Prostate gland (tissue), 2 donors: ENCODE measurements around the gene ANO8. TPM values are rescaled to one million over a fixed set of nuclear protein-coding genes. Genes with fewer than 3 reads are reported as not detected.

ENCODE experiments used
- DNase-seq: peaks from one replicate; pipeline ENCODE4 v3.0.0-alpha.2; 2019; ENCODE audit warnings: low spot score
- H3K27ac ChIP-seq, 2 donors: fragments of 200-600 bp; sonication (generic); 2 replicates each; pipeline ENCODE4 v1.5.1; 2017 to 2019
- H3K27me3 ChIP-seq: fragments of 200-600 bp; sonication (generic); replicated peaks from 2 replicates; pipeline ENCODE4 v1.5.1; 2019; ENCODE audit not compliant: insufficient read depth
- H3K36me3 ChIP-seq, 2 donors: fragments of 200-600 bp; sonication (generic); 1 replicate in 1 of 2; 2 replicates in 1 of 2; pipeline versions ENCODE4 v1.5.1 to v1.8.1; 2017 to 2019
- H3K4me1 ChIP-seq: fragments of 200-600 bp; sonication (generic); replicated peaks from 2 replicates; pipeline ENCODE4 v1.5.1; 2019
- H3K4me3 ChIP-seq, 2 donors: fragments of 200-600 bp; sonication (generic); 2 replicates each; pipeline ENCODE4 v1.5.1; 2017 to 2019
- H3K9me3 ChIP-seq: fragments of 200-600 bp; sonication (generic); 2 replicates; pipeline ENCODE4 v1.5.1; 2017
- POLR2A ChIP-seq: fragments of 450-650 bp; IDR thresholded peaks from one replicate; pipeline ENCODE4 v1.6.1; 2016; ENCODE audit warnings: antibody characterized with exemption, mild to moderate bottlenecking
- POLR2AphosphoS5 ChIP-seq: sonication (generic); formaldehyde crosslinking; IDR thresholded peaks from one replicate; pipeline ENCODE4 v1.6.1; 2017; ENCODE audit warnings: antibody characterized with exemption
- WGBS: methylation state at CpG from one replicate; pipeline ENCODE4 v1.1.5; 2018; 5-methylcytosine and 5-hydroxymethylcytosine counted together
- intact Hi-C: fragments of 100-400 bp; cut with DNase I; formaldehyde crosslinking; loops from one replicate; pipeline ENCODE4 v1.14.2; 2022
- total RNA-seq, 2 donors: library from RNA; depleted of rRNA; stranded (reverse); fragments of >200 nt; gene quantifications; one replicate each; pipeline ENCODE4 v1.1.0, GENCODE V29; 2016
- TF ChIP-seq, protein P1 (sequence below), 4 experiments: fragments of 200-600 bp in 2 of 4; fragments of 450-650 bp in 2 of 4; sonication (generic) in 2 of 4; IDR thresholded peaks; 1 replicate in 3 of 4; 2 replicates in 1 of 4; pipeline ENCODE4 v1.5.1; 2016 to 2019; ENCODE audit warnings: antibody characterized with exemption in 4 of 4, mild to moderate bottlenecking in 2 of 4, moderate library complexity in 2 of 4

ANO8 gene
- total RNA-seq, 2 donors from 2014 or later = 9.8 to 10.1 TPM

DNA sequence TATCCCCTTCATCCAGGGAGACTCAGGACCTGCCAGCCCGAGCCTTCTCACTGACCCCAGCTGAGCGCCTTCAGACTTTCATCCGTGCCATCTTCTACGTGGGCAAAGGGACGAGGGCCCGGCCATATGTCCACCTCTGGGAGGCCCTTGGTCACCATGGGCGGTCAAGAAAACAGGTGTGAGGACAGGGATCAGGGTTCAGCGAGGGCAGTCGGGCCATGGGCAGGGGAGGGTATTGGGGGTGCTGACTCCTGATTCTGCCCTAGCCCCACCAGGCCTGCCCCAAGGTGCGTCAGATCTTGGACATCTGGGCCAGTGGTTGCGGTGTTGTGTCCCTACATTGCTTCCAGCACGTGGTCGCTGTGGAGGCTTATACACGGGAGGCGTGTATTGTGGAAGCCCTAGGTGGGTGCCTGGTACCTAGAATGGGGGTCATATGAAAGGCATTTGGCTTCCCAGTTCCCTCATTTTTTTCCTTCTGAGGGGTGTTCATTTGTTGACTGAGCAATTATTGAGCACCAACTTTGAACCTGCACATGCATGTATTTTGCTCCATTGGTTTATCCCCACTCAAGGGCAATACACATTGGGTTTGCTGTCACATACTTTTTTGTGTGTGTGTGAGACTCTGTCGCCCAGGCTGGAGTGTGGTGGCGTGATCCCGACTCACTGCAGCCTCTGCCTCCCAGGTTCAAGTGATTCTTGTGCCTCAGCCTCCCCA lies 49.1 kb downstream of the ANO8 start:
- no peaks in the 10 kb centered on the region for H3K27me3 ChIP-seq
- TF ChIP-seq POLR2AphosphoS5 (no peak), POLR2A (no peak)
- TF ChIP-seq, protein P1, sequence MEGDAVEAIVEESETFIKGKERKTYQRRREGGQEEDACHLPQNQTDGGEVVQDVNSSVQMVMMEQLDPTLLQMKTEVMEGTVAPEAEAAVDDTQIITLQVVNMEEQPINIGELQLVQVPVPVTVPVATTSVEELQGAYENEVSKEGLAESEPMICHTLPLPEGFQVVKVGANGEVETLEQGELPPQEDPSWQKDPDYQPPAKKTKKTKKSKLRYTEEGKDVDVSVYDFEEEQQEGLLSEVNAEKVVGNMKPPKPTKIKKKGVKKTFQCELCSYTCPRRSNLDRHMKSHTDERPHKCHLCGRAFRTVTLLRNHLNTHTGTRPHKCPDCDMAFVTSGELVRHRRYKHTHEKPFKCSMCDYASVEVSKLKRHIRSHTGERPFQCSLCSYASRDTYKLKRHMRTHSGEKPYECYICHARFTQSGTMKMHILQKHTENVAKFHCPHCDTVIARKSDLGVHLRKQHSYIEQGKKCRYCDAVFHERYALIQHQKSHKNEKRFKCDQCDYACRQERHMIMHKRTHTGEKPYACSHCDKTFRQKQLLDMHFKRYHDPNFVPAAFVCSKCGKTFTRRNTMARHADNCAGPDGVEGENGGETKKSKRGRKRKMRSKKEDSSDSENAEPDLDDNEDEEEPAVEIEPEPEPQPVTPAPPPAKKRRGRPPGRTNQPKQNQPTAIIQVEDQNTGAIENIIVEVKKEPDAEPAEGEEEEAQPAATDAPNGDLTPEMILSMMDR (IDR thresholded peaks at IDR 0.05) = no peak
- no peak for DNase-seq
- no peaks in the 10 kb centered on the region for H3K36me3 ChIP-seq
- peaks cover 6% of the 10 kb centered on the region for H3K4me1 ChIP-seq
- H3K27ac ChIP-seq = no peak overlapping the region
- WGBS = 89% methylated on average over 18 of the region's 18 CpGs
- no peaks in the 10 kb centered on the region for H3K9me3 ChIP-seq
- intact Hi-C loops = no loop called here
- no peak overlapping the region for H3K4me3 ChIP-seq

DNA sequence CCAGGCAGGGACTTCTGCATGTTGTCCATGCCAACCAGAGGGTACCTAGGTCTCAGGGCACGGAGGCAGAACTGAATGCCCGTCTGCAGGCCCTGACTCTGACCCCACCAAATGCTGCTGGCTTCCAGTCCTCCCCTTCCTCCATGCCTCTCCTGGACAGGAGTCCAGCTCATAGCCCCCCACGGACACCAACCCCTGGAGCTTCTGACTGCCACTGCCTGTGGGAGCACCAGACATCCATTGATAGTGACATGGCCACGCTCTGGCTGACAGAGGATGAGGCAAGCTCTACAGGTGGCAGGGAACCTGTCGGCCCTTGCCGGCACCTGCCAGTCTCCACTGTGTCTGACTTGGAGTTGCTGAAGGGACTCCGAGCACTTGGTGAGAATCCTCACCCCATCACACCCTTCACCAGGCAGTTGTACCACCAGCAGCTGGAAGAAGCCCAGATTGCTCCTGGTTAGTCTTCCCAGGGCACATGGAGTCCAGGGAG lies 51.1 kb downstream of the ANO8 start:
- Histone ChIP-seq H3K27ac (no peak overlapping the region), H3K36me3 (no peaks in the 10 kb centered on the region), H3K4me3 (no peak overlapping the region), H3K4me1 (peaks cover 6% of the 10 kb centered on the region), H3K9me3 (no peaks in the 10 kb centered on the region), H3K27me3 (no peaks in the 10 kb centered on the region)
- intact Hi-C loops = loop anchor here (5.0 kb wide), 2 partner anchors 76 to 216 kb away; no protein-coding TSS in a partner anchor
- 92% methylated on average over 7 of the region's 7 CpGs for WGBS
- TF ChIP-seq, protein P1 (IDR thresholded peaks at IDR 0.05) = no peak
- TF ChIP-seq POLR2AphosphoS5 (no peak), POLR2A (no peak)
- DNase-seq = no peak

DNA sequence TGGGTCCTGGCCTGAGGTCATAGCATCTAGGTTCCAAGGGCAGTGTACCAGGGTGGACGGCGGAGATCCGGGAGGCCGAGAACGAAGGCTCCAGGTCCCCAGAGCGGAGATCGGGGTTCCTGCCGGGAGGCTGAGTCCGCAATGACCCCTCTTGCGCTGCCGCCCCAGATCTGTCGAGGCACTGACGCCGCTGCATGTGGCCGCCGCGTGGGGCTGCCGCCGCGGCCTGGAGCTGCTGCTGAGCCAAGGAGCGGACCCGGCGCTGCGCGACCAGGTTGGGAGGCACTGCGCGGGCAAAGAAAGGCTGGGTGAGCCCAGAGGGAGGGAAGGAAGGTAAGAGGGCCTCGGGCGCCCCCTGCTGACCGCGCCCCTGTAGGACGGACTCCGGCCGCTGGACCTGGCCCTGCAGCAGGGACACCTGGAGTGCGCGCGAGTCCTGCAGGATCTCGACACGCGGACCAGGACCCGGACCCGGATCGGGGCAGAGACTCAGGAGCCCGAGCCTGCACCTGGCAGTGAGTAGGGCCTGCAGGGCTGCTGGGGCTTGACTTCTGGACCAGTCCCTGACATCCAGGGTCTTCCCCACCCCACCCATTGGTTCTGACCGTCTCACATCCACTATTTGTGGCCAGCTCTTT lies 52.0 kb downstream of the ANO8 start:
- H3K27me3 ChIP-seq = no peaks in the 10 kb centered on the region
- WGBS = 4% methylated on average over 36 of the region's 45 CpGs
- H3K27ac ChIP-seq = no peak overlapping the region
- no peaks in the 10 kb centered on the region for H3K36me3 ChIP-seq
- no peak for TF ChIP-seq POLR2A
- peak; percentile 67 for TF ChIP-seq POLR2AphosphoS5
- TF ChIP-seq, protein P1 (IDR thresholded peaks at IDR 0.05) = peak; percentile 91 to 95 (median 92)
- H3K9me3 ChIP-seq = no peaks in the 10 kb centered on the region
- intact Hi-C loops = loop anchor here (5.0 kb wide), 2 partner anchors 75 to 215 kb away; no protein-coding TSS in a partner anchor
- H3K4me3 ChIP-seq = peak overlapping the region in 1 of 2 donors; percentile 12
- DNase-seq = peak; percentile 79
- peaks cover 6% of the 10 kb centered on the region for H3K4me1 ChIP-seq

DNA sequence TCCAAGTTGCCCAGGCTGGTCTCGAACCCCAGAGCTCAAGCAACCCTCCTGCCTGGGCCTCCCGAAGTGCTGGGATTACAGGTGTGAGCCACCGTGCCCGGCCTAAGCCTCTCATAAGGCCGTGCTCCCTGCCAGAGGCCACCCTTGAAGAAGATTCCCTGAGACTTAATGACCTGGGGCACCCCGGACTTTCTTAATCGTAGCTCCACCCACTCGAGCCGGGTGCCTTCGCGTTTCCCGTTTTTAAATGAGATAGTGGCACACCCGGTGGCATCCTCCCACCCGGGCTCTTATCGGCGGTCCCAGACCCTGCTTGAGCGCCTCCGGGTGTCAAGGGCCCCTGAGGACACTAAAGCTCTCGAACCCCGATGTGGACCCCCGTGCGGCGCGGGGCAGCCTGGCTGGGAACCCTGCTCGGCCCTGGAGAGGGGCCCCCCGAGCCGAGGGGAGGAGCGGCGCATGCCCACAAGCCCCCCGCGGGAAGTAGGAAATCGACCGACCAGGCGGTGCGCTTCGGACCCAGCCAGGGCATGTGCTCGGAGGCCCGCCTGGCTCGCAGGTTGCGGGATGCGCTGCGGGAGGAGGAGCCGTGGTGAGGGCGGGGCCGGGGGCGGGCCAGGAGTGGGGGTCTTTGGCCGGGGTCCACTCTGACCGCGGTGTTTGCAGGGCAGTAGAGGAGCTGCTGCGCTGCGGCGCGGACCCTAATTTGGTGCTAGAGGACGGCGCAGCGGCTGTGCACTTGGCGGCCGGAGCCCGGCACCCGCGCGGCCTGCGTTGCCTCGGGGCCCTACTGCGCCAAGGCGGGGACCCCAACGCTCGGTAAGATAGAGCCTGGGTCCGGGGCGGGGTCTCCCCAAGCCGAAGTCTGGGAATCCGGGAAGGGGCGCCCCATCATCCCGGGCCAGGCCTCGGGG lies 53.0 kb downstream of the ANO8 start, which contains the start of gene ANKLE1:
Gene ANKLE1, plus strand, starts transcription at position 511 of the 914 bp plus-strand sequence. Its CDS starts 20 bp downstream, at position 531.
- Histone ChIP-seq H3K36me3 (no peaks in the 10 kb centered on the region), H3K4me1 (peaks cover 6% of the 10 kb centered on the region), H3K4me3 (peak within 1 kb of the TSS; percentile 0 to 12), H3K9me3 (no peaks in the 10 kb centered on the region), H3K27ac (no peak within 1 kb of the TSS), H3K27me3 (no peaks in the 10 kb centered on the region)
- TF ChIP-seq, protein P1 (IDR thresholded peaks at IDR 0.05) = no peak
- TF ChIP-seq POLR2A = no peak
- no peak for TF ChIP-seq POLR2AphosphoS5
- 10% methylated on average over 55 of the region's 75 CpGs for WGBS
- DNase-seq = no peak
- intact Hi-C loops = loop anchor here (5.0 kb wide), 2 partner anchors 74 to 214 kb away; no protein-coding TSS in a partner anchor
